Neural cell (in vitro differentiated cells): ENCODE data around the gene IL17RC.

Source experiments
- EP300 ChIP-seq: fragments of 450-650 bp; conservative IDR thresholded peaks from 2 replicates; pipeline ENCODE4 v1.6.1; 2014; ENCODE audit warnings: antibody characterized with exemption, mild to moderate bottlenecking, moderate library complexity; ENCODE audit not compliant: poor library complexity, severe bottlenecking
- EZH2 ChIP-seq: fragments of 200-600, 300-800 bp; shearing (Covaris generic), sonication (generic); IDR thresholded peaks from 2 replicates; pipeline ENCODE4 v1.6.1; 2014; ENCODE audit warnings: antibody characterized with exemption, low read length, borderline replicate concordance, mild to moderate bottlenecking; ENCODE audit not compliant: insufficient read depth, poor library complexity, severe bottlenecking
- POLR2AphosphoS5 ChIP-seq: IDR thresholded peaks from 2 replicates; pipeline ENCODE4 v1.6.1; 2012
- RAD21 ChIP-seq: fragments of 450-650 bp; conservative IDR thresholded peaks from 2 replicates; pipeline ENCODE4 v1.6.1; 2014; ENCODE audit warnings: antibody characterized with exemption, mild to moderate bottlenecking, moderate library complexity
- SMC3 ChIP-seq: fragments of 450-650 bp; conservative IDR thresholded peaks from 2 replicates; pipeline ENCODE4 v1.6.1; 2014; ENCODE audit warnings: antibody characterized with exemption, mild to moderate bottlenecking, moderate library complexity; ENCODE audit not compliant: poor library complexity
- TF ChIP-seq, protein P1 (sequence below): fragments of 450-650 bp; IDR thresholded peaks from 2 replicates; pipeline ENCODE4 v1.5.1; 2014; ENCODE audit warnings: antibody characterized with exemption, mild to moderate bottlenecking, moderate library complexity; ENCODE audit not compliant: poor library complexity, severe bottlenecking

DNA sequence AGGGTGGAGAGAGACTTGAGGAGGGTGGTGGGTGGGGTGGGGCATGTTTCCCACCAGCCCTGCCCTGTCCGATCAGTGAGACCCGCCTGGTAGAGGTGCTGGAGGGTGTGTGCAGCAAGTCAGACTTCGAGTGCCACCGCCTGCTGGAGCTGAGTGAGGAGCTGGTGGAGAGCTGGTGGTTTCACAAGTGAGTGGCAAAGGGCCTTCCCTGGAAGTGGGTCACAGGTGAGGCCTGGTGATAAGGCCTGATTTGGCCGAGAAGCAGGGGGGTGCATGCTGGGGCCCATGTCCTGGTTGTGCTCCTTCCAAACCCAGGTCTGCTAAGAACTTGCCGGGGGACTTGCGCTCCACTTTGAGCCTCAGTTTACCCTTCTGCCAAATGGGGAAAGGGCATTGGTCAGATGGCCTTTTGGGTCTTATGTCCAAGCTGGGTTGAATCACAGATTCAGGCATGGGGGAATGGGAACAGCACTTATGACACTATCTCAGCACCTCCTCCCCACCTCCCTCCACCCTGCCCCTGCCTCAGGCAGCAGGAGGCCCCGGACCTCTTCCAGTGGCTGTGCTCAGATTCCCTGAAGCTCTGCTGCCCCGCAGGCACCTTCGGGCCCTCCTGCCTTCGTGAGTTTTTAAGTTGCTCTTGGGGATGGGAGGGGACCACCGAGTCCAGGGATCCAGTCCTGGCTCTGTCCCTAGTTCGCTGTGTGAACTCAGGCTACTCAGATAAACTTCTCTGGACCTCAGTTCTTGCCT is 20.8 kb downstream of the IL17RC start:
- TF ChIP-seq POLR2AphosphoS5 (no peak), SMC3 (no peak), EZH2 (no peak), EP300 (no peak), RAD21 (no peak)
- TF ChIP-seq, protein P1, sequence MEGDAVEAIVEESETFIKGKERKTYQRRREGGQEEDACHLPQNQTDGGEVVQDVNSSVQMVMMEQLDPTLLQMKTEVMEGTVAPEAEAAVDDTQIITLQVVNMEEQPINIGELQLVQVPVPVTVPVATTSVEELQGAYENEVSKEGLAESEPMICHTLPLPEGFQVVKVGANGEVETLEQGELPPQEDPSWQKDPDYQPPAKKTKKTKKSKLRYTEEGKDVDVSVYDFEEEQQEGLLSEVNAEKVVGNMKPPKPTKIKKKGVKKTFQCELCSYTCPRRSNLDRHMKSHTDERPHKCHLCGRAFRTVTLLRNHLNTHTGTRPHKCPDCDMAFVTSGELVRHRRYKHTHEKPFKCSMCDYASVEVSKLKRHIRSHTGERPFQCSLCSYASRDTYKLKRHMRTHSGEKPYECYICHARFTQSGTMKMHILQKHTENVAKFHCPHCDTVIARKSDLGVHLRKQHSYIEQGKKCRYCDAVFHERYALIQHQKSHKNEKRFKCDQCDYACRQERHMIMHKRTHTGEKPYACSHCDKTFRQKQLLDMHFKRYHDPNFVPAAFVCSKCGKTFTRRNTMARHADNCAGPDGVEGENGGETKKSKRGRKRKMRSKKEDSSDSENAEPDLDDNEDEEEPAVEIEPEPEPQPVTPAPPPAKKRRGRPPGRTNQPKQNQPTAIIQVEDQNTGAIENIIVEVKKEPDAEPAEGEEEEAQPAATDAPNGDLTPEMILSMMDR, result no peak
